HepG2 (cell line): Measurements from ENCODE around the gene PDS5B. TPM values are rescaled to one million over a fixed set of nuclear protein-coding genes. Genes with fewer than 3 reads are reported as not detected.

ENCODE experiments used
- ATAC-seq: fragments of 200-7000 bp; cut with Tn5 transposase; 3 replicates; pipeline ENCODE4 v1.9.1; 2020; ENCODE audit warnings: mild to moderate bottlenecking, moderate library complexity
- BruUV-seq: library from RNA; stranded (reverse); fragments of 400-500 nt; replicated peaks from 2 replicates; lab custom pipeline; 2021; lab: Mats Ljungman, UMichigan
- CTCF ChIA-PET: fragments of 300-600 bp; formaldehyde crosslinking; extraction: SDS; loops from one replicate; lab custom pipeline; 2021; ENCODE audit warnings: low total read pairs, inconsistent platforms, low intra/inter-chr PET ratio; lab: Yijun Ruan, JAX
- POLR2A ChIA-PET: fragments of 350-600 bp; sonication (Branson Sonifier 250); formaldehyde crosslinking; loops from one replicate; lab custom pipeline; 2020; ENCODE audit warnings: antibody characterized with exemption, inconsistent platforms; lab: Yijun Ruan, JAX
- DNase-seq: peaks from one replicate; pipeline ENCODE4 v3.0.0-alpha.2; 2015; ENCODE audit warnings: low spot score
- FAIRE-seq: peaks from 3 replicates; lab custom pipeline; 2011; peaks lifted over from hg19 to GRCh38; lab: Jason Lieb, UNC
- H2AFZ ChIP-seq: one replicate; pipeline ENCODE4 v1.6.1; 2011; ENCODE audit warnings: low read length, inconsistent platforms
- H3K27ac ChIP-seq: fragments of 300-600 bp; 3 replicates; pipeline ENCODE4 v1.8.0; 2011; ENCODE audit warnings: mixed run types, mild to moderate bottlenecking, mixed read lengths, low read length, inconsistent platforms; ENCODE audit not compliant: insufficient read depth; ENCODE audit errors: extremely low read length
- H3K27me3 ChIP-seq, 2 experiments: fragments of 200-600 bp in 1 of 2; 2 replicates in 1 of 2; 3 replicates in 1 of 2; pipeline versions ENCODE4 v1.6.0 to v1.8.0; 2011; ENCODE audit warnings: low read length in 2 of 2, mild to moderate bottlenecking in 2 of 2, moderate library complexity in 2 of 2, inconsistent platforms in 1 of 2; ENCODE audit not compliant: insufficient read depth in 2 of 2, control insufficient read depth in 1 of 2
- H3K36me3 ChIP-seq, 2 experiments: fragments of 200-600 bp in 1 of 2; replicated peaks in 1 of 2; 2 replicates in 1 of 2; 3 replicates in 1 of 2; pipeline versions ENCODE4 v1.5.1 to v1.8.0; 2011; ENCODE audit warnings: low read length in 2 of 2, inconsistent platforms in 1 of 2; ENCODE audit not compliant: insufficient read depth in 2 of 2, control insufficient read depth in 1 of 2
- H3K4me1 ChIP-seq: 2 replicates; pipeline ENCODE4 v1.5.1; 2012; ENCODE audit warnings: low read length, inconsistent platforms; ENCODE audit not compliant: insufficient read depth
- H3K4me2 ChIP-seq: 2 replicates; pipeline ENCODE4 v1.6.0; 2011; ENCODE audit warnings: low read depth, low read length, inconsistent platforms
- H3K4me3 ChIP-seq, 3 experiments: fragments of 200-600 bp in 1 of 3; sonication (generic), shearing (Covaris generic) in 1 of 3; replicated peaks in 1 of 3; 2 replicates each; pipeline ENCODE4 v1.5.1; 2011 to 2016; ENCODE audit warnings: low read length in 3 of 3, inconsistent platforms in 2 of 3, low read depth in 2 of 3, mild to moderate bottlenecking in 2 of 3, control low read depth in 1 of 3, mixed read lengths in 1 of 3; ENCODE audit not compliant: insufficient read depth in 1 of 3
- H3K79me2 ChIP-seq: one replicate; pipeline ENCODE4 v1.6.1; 2011; ENCODE audit warnings: low read length, inconsistent platforms; ENCODE audit not compliant: insufficient read depth
- H3K9ac ChIP-seq: 2 replicates; pipeline ENCODE4 v1.6.0; 2011; ENCODE audit warnings: mild to moderate bottlenecking, low read depth, low read length, inconsistent platforms; ENCODE audit not compliant: insufficient read depth
- H3K9me3 ChIP-seq: 2 replicates; pipeline ENCODE4 v1.5.1; 2012; ENCODE audit warnings: mild to moderate bottlenecking, low read length
- H4K20me1 ChIP-seq: 2 replicates; pipeline ENCODE4 v1.6.0; 2011; ENCODE audit warnings: inconsistent platforms, mild to moderate bottlenecking, low read length, moderate library complexity; ENCODE audit not compliant: insufficient read depth
- ARHGAP35 ChIP-seq: sonication (generic); formaldehyde crosslinking; IDR thresholded peaks from 2 replicates; pipeline ENCODE4 v1.9.0; 2022; ENCODE audit warnings: mild to moderate bottlenecking, inconsistent platforms, moderate library complexity, missing genetic modification reagents, borderline replicate concordance
- GATAD2A ChIP-seq: IDR thresholded peaks from 2 replicates; pipeline ENCODE4 v1.6.1; 2016
- IKZF4 ChIP-seq: sonication (generic); formaldehyde crosslinking; IDR thresholded peaks from 2 replicates; pipeline ENCODE4 v1.5.1; 2020; ENCODE audit warnings: borderline replicate concordance, mild to moderate bottlenecking, low read depth, missing genetic modification reagents; ENCODE audit errors: not compliant biosample characterization
- KAT2B ChIP-seq: fragments of 150-350 bp; IDR thresholded peaks from 2 replicates; pipeline ENCODE4 v1.6.1; 2014; ENCODE audit warnings: low read depth, low read length, borderline replicate concordance
- KMT2A ChIP-seq: sonication (generic); formaldehyde crosslinking; IDR thresholded peaks from 2 replicates; pipeline ENCODE4 v1.4.0; 2020; ENCODE audit warnings: missing genetic modification reagents
- MAFF ChIP-seq: IDR thresholded peaks from 2 replicates; pipeline ENCODE4 v1.6.1; 2011; ENCODE audit warnings: low read depth, low read length, improper control_type of control experiment
- PHF8 ChIP-seq: sonication (generic); formaldehyde crosslinking; IDR thresholded peaks from 2 replicates; pipeline ENCODE4 v1.5.0; 2020; ENCODE audit warnings: missing genetic modification reagents
- RCOR2 ChIP-seq: IDR thresholded peaks from 2 replicates; pipeline ENCODE4 v1.6.1; 2016; ENCODE audit warnings: missing biosample characterization, missing genetic modification reagents
- REL ChIP-seq: sonication (generic); formaldehyde crosslinking; conservative IDR thresholded peaks from 2 replicates; pipeline ENCODE4 v1.8.0; 2022; ENCODE audit warnings: mild to moderate bottlenecking, missing genetic modification reagents, moderate library complexity
- YY1 ChIP-seq: IDR thresholded peaks from 2 replicates; pipeline ENCODE4 v1.6.1; 2011; ENCODE audit warnings: low read length, low read depth, moderate library complexity, mild to moderate bottlenecking; ENCODE audit not compliant: insufficient read depth, insufficient replicate concordance
- ZNF460 ChIP-seq: sonication (generic); formaldehyde crosslinking; IDR thresholded peaks from 2 replicates; pipeline ENCODE4 v1.5.1; 2020; ENCODE audit warnings: missing genetic modification reagents, mild to moderate bottlenecking, borderline replicate concordance
- ZNF691 ChIP-seq: sonication (generic); formaldehyde crosslinking; IDR thresholded peaks from 2 replicates; pipeline ENCODE4 v1.4.0; 2020; ENCODE audit warnings: missing genetic modification reagents, low read depth, mild to moderate bottlenecking, borderline replicate concordance
- ZNF839 ChIP-seq: sonication (generic); formaldehyde crosslinking; IDR thresholded peaks from 2 replicates; pipeline ENCODE4 v1.4.0; 2020; ENCODE audit warnings: missing genetic modification reagents, mild to moderate bottlenecking, borderline replicate concordance
- ZNF878 ChIP-seq: sonication (generic); formaldehyde crosslinking; IDR thresholded peaks from 2 replicates; pipeline ENCODE4 v1.8.1; 2023; ENCODE audit warnings: mild to moderate bottlenecking, missing genetic modification reagents, moderate library complexity
- WGBS: methylation state at CpG from one replicate; pipeline ENCODE4 v1.1.6; 2017; ENCODE audit warnings: low lambda C conversion rate; 5-methylcytosine and 5-hydroxymethylcytosine counted together
- in situ Hi-C: cut with HindIII; loops from 2 replicates; pipeline ENCODE4 v1.10.0; 2017; ENCODE audit warnings: low pct_unique_long_range_greater_than_20kb; ENCODE audit not compliant: extremely low pct_ligation_motif_present
- intact Hi-C: fragments of 100-400 bp; cut with micrococcal nuclease; formaldehyde crosslinking; loops from one replicate; pipeline ENCODE4 v1.10.0; 2022; ENCODE audit not compliant: unreplicated experiment
- polyA plus RNA-seq, 8 experiments: library from polyadenylated mRNA; depleted of rRNA in 3 of 8; stranded (reverse) in 7 of 8; unstranded in 1 of 8; fragments of >200 nt; fragmentation: Illumina TruSeq in 4 of 8; extraction: Trizol in 4 of 8; gene quantifications; 2 replicates each; pipeline versions ENCODE4 v1.2.1 to v1.2.3, GENCODE V29; 2011 to 2016; ENCODE audit warnings: low read depth in 4 of 8, missing spikeins in 1 of 8, mixed read lengths in 1 of 8; ENCODE audit not compliant: insufficient read depth in 1 of 8
- total RNA-seq, 5 experiments: library from RNA; depleted of rRNA; stranded (reverse); fragments of >200 nt; fragmentation: Illumina TruSeq; extraction: Trizol; gene quantifications; 2 replicates each; pipeline ENCODE4 v1.2.3, GENCODE V29; 2016; ENCODE audit warnings: low read depth in 1 of 5
- TF ChIP-seq, protein P1 (sequence below), 2 experiments: sonication (generic) in 1 of 2; formaldehyde crosslinking in 1 of 2; IDR thresholded peaks; 2 replicates each; pipeline versions ENCODE4 v1.5.1 to v1.6.1; 2011 to 2020; ENCODE audit warnings: borderline replicate concordance in 1 of 2, low read depth in 1 of 2, low read length in 1 of 2, mild to moderate bottlenecking in 1 of 2, missing genetic modification reagents in 1 of 2, moderate library complexity in 1 of 2
- TF ChIP-seq, protein P2 (sequence below): IDR thresholded peaks from 2 replicates; pipeline ENCODE4 v1.6.1; 2012; ENCODE audit warnings: inconsistent platforms
- TF ChIP-seq, protein P3 (sequence below), 2 experiments: fragments of 450-650 bp in 1 of 2; sonication (generic) in 1 of 2; formaldehyde crosslinking; IDR thresholded peaks; 2 replicates each; pipeline versions ENCODE4 v1.5.0 to v1.8.0; 2020 to 2022; ENCODE audit warnings: mild to moderate bottlenecking in 1 of 2, missing genetic modification reagents in 1 of 2
- TF ChIP-seq, protein P4 (sequence below): sonication (generic); formaldehyde crosslinking; IDR thresholded peaks from 2 replicates; pipeline ENCODE4 v1.4.0; 2020; ENCODE audit warnings: mild to moderate bottlenecking, missing genetic modification reagents

The PDS5B gene
- total and polyA plus RNA-seq, 2 of the 13 experiments (the other 11 are each of a cell fraction or from before 2014, with no cell fraction given), result 5.8 to 24.6 TPM

DNA sequence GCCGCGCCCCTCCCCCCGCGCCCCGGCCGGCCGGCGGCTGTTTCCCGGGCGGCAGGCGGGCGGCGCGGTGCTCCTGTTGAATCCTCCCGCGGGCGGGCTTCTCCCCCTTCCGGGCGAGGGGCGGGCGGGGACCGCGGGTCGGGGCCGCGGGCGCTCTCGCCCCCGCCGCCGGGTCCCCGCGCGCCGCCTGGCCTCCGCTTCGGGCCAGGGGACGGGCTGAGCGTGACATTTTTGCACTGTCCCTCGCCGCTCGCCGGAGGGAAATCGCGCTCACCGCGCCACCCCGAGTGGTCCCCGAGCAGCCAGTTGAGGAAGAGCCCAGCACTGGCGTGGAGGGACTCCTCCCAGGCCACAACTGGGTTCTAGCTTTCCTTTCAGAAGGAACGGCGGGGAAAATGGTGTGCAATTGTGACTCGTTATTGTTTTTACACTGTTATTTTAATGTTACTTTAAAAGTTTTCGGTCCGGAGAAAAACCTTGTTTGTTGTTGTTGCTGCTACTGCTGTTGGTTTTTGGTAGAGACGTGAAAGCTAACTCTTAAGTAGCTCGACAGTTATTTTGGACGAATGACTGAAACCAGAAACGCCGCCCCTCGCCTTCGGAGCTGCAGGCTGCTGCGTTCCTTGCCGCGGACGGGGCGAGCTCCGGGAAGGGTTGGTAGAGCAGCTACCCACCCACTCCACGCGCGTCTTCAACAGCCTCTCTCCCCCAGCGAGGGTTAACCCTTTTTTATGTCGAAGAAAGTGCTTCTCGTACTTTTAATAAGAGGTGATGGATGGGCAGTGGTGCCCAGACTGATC, 959 bp downstream of the PDS5B start:
- Histone ChIP-seq H3K27ac (peak overlapping the region; percentile 85), H3K4me2 (peak overlapping the region; percentile 82), H3K9me3 (no peaks in the 10 kb centered on the region), H3K79me2 (peaks cover 49% of the 10 kb centered on the region), H3K4me3 (peak overlapping the region; percentile 81 to 96 (median 85)), H3K27me3 (no peaks in the 10 kb centered on the region; a peak in 1 of 5 replicates), H3K9ac (peak overlapping the region; percentile 75), H4K20me1 (0 out of 2 replicates have a peak, but pooled peaks cover 2% of the 10 kb centered on the region), H3K4me1 (peaks cover 31% of the 10 kb centered on the region), H2AFZ (peak overlapping the region; percentile 25), H3K36me3 (no peaks in the 10 kb centered on the region)
- WGBS, result 1% methylated on average over 24 of the region's 74 CpGs
- BruUV-seq, result no TSS peak
- ATAC-seq, result peak; percentile 76
- FAIRE-seq, result no peak
- DNase-seq, result peak; percentile 41
- intact Hi-C loops, result loop anchor here (1.0 to 2.0 kb wide), 2 partner anchors 63 to 956 kb away; no protein-coding TSS in a partner anchor
- CTCF ChIA-PET, result interaction anchor here (1.2 to 1.7 kb wide), 4 partner anchors 9 to 82 kb away, joined by 3 to 21 read pairs (median 12); no protein-coding TSS in a partner anchor
- POLR2A ChIA-PET, result interaction anchor here (0.9 kb wide), 1 partner anchor 63 kb away, joined by 3 read pairs; no protein-coding TSS in a partner anchor
- in situ Hi-C loops, result loop anchor here (5.0 to 25.0 kb wide), 3 partner anchors 65 to 950 kb away; no protein-coding TSS in a partner anchor
- TF ChIP-seq ARHGAP35 (CRISPR knock-in tag) (no peak), ZNF839 (CRISPR knock-in tag) (no peak), IKZF4 (CRISPR knock-in tag) (no peak), PHF8 (CRISPR knock-in tag) (0 out of 2 replicates have a peak, but pooled peaks have one; percentile 31), KMT2A (CRISPR knock-in tag) (peak; percentile 83; the same call in 1 of the 2 replicates), RCOR2 (CRISPR knock-in tag) (0 out of 2 replicates have a peak, but pooled peaks have one; percentile 29), MAFF (no peak), REL (no peak), YY1 (peak; percentile 34), ZNF460 (CRISPR knock-in tag) (no peak), GATAD2A (CRISPR knock-in tag) (no peak), ZNF878 (CRISPR knock-in tag) (no peak), ZNF691 (CRISPR knock-in tag) (no peak), KAT2B (no peak)
- TF ChIP-seq, protein P1, sequence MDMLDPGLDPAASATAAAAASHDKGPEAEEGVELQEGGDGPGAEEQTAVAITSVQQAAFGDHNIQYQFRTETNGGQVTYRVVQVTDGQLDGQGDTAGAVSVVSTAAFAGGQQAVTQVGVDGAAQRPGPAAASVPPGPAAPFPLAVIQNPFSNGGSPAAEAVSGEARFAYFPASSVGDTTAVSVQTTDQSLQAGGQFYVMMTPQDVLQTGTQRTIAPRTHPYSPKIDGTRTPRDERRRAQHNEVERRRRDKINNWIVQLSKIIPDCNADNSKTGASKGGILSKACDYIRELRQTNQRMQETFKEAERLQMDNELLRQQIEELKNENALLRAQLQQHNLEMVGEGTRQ (IDR thresholded peaks at IDR 0.05; ENCODE audit: low read depth, low read length), result no peak
- TF ChIP-seq, protein P1 (CRISPR knock-in tag; IDR thresholded peaks at IDR 0.05; ENCODE audit: borderline replicate concordance), result no peak
- TF ChIP-seq, protein P2, sequence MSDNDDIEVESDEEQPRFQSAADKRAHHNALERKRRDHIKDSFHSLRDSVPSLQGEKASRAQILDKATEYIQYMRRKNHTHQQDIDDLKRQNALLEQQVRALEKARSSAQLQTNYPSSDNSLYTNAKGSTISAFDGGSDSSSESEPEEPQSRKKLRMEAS, result no peak
- TF ChIP-seq, protein P3, sequence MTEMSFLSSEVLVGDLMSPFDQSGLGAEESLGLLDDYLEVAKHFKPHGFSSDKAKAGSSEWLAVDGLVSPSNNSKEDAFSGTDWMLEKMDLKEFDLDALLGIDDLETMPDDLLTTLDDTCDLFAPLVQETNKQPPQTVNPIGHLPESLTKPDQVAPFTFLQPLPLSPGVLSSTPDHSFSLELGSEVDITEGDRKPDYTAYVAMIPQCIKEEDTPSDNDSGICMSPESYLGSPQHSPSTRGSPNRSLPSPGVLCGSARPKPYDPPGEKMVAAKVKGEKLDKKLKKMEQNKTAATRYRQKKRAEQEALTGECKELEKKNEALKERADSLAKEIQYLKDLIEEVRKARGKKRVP (CRISPR knock-in tag; IDR thresholded peaks at IDR 0.05), result no peak
- TF ChIP-seq, protein P4, sequence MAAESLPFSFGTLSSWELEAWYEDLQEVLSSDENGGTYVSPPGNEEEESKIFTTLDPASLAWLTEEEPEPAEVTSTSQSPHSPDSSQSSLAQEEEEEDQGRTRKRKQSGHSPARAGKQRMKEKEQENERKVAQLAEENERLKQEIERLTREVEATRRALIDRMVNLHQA (CRISPR knock-in tag), result no peak
